Endothelial cell of umbilical vein (primary cell): Measurements from ENCODE around the gene C4orf54. TPM values are rescaled to one million over a fixed set of nuclear protein-coding genes. Genes with fewer than 3 reads are reported as not detected.

Experiments
- BruUV-seq: library from RNA; stranded (reverse); fragments of 400-500 nt; replicated peaks from 2 replicates; lab custom pipeline; 2021; lab: Mats Ljungman, UMichigan
- CTCF ChIA-PET: fragments of 300-600, 350-600 bp; sonication (Branson Sonifier 250); formaldehyde crosslinking; loops from one replicate; lab custom pipeline; 2021; ENCODE audit warnings: antibody characterized with exemption, inconsistent platforms; lab: Charles Lee
- POLR2A ChIA-PET: fragments of 300-600, 350-600 bp; sonication (Branson Sonifier 250); formaldehyde crosslinking; loops from one replicate; lab custom pipeline; 2021; ENCODE audit warnings: antibody characterized with exemption, inconsistent platforms; lab: Charles Lee
- DNase-seq: peaks from one replicate; pipeline ENCODE4 v3.0.0-alpha.2; 2011; ENCODE audit warnings: low read depth, low spot score
- FAIRE-seq: peaks from 2 replicates; lab custom pipeline; 2011; peaks lifted over from hg19 to GRCh38; lab: Jason Lieb, UNC
- H2AFZ ChIP-seq: 2 replicates; pipeline ENCODE4 v1.6.0; 2012; ENCODE audit warnings: low read depth, low read length, control low read depth, inconsistent platforms
- H3K27ac ChIP-seq: 2 replicates; pipeline ENCODE4 v1.5.1; 2011; ENCODE audit warnings: low read depth, mild to moderate bottlenecking, control low read depth, low read length, moderate library complexity; ENCODE audit not compliant: insufficient read depth
- H3K27me3 ChIP-seq, 2 experiments: 2 replicates each; pipeline versions ENCODE4 v1.6.0 to v1.6.1; 2011; ENCODE audit warnings: low read length in 2 of 2, mixed read lengths in 1 of 2; ENCODE audit not compliant: control insufficient read depth in 2 of 2, insufficient read depth in 2 of 2
- H3K36me3 ChIP-seq, 2 experiments: 2 replicates in 1 of 2; 3 replicates in 1 of 2; pipeline ENCODE4 v1.5.1; 2011; ENCODE audit warnings: low read length in 2 of 2, mild to moderate bottlenecking in 1 of 2, moderate library complexity in 1 of 2; ENCODE audit not compliant: control insufficient read depth in 2 of 2, insufficient read depth in 2 of 2; ENCODE audit errors: extremely low read depth in 1 of 2
- H3K4me1 ChIP-seq: 3 replicates; pipeline ENCODE4 v1.5.1; 2011; ENCODE audit warnings: mild to moderate bottlenecking, low read length; ENCODE audit not compliant: control insufficient read depth, insufficient read depth; ENCODE audit errors: extremely low read depth
- H3K4me2 ChIP-seq: 2 replicates; pipeline ENCODE4 v1.6.1; 2011; ENCODE audit warnings: low read length, control low read depth, mixed read lengths; ENCODE audit not compliant: insufficient read depth
- H3K4me3 ChIP-seq, 3 experiments: fragments of 200-600 bp in 1 of 3; sonication (generic), shearing (Covaris generic) in 1 of 3; replicated peaks in 1 of 3; 2 replicates each; pipeline ENCODE4 v1.5.1; 2011 to 2016; ENCODE audit warnings: control low read depth in 3 of 3, low read length in 3 of 3, mild to moderate bottlenecking in 2 of 3, inconsistent platforms in 1 of 3, low read depth in 1 of 3, moderate library complexity in 1 of 3; ENCODE audit not compliant: insufficient read depth in 1 of 3
- H3K79me2 ChIP-seq: 2 replicates; pipeline ENCODE4 v1.6.0; 2012; ENCODE audit warnings: low read length, inconsistent platforms; ENCODE audit not compliant: control insufficient read depth, insufficient read depth
- H3K9ac ChIP-seq: replicated peaks from 2 replicates; pipeline ENCODE3; 2011; ENCODE audit warnings: low read length, control low read depth; ENCODE audit not compliant: insufficient read depth; ENCODE audit errors: extremely low read depth
- H3K9me1 ChIP-seq: replicated peaks from 3 replicates; pipeline ENCODE4 v1.6.0; 2011; ENCODE audit warnings: mild to moderate bottlenecking, low read length; ENCODE audit not compliant: control insufficient read depth, insufficient read depth; ENCODE audit errors: extremely low read depth
- H3K9me3 ChIP-seq: replicated peaks from 2 replicates; pipeline ENCODE4 v1.5.1; 2012; ENCODE audit warnings: low read length, inconsistent platforms; ENCODE audit not compliant: control insufficient read depth, insufficient read depth
- H4K20me1 ChIP-seq: replicated peaks from 2 replicates; pipeline ENCODE3; 2011; ENCODE audit warnings: mild to moderate bottlenecking, low read length; ENCODE audit not compliant: control insufficient read depth, insufficient read depth; ENCODE audit errors: extremely low read depth
- CTCF ChIP-seq, 2 donors: IDR thresholded peaks; 1 replicate in 1 of 2; 2 replicates in 1 of 2; pipeline ENCODE4 v1.5.1; 2011; ENCODE audit warnings: low read length in 2 of 2, mild to moderate bottlenecking in 2 of 2, moderate library complexity in 2 of 2, control low read depth in 1 of 2, inconsistent platforms in 1 of 2, low read depth in 1 of 2; ENCODE audit not compliant: insufficient read depth in 1 of 2; ENCODE audit errors: extremely low read depth in 1 of 2
- EZH2 ChIP-seq: IDR thresholded peaks from 2 replicates; pipeline ENCODE4 v1.6.1; 2012; ENCODE audit warnings: borderline replicate concordance, low read depth, mild to moderate bottlenecking, moderate library complexity, low read length, inconsistent platforms; ENCODE audit not compliant: severe bottlenecking
- FOS ChIP-seq: IDR thresholded peaks from 2 replicates; pipeline ENCODE4 v1.6.1; 2011; ENCODE audit warnings: mild to moderate bottlenecking, low read length, moderate library complexity, borderline replicate concordance; ENCODE audit not compliant: insufficient read depth
- GATA2 ChIP-seq: IDR thresholded peaks from 2 replicates; pipeline ENCODE4 v1.7.0; 2011; ENCODE audit warnings: low read depth, mild to moderate bottlenecking, moderate library complexity, mixed read lengths, low read length; ENCODE audit not compliant: insufficient read length, insufficient read depth
- JUN ChIP-seq: IDR thresholded peaks from 2 replicates; pipeline ENCODE4 v1.6.1; 2011; ENCODE audit warnings: borderline replicate concordance, low read depth; ENCODE audit not compliant: insufficient read length, insufficient read depth
- MYC ChIP-seq: IDR thresholded peaks from one replicate; pipeline ENCODE4 v1.6.1; 2011; ENCODE audit warnings: mild to moderate bottlenecking, low read depth, low read length
- POLR2A ChIP-seq: IDR thresholded peaks from 2 replicates; pipeline ENCODE4 v1.6.1; 2012; ENCODE audit warnings: low read depth, mild to moderate bottlenecking, control low read depth, low read length
- POLR2AphosphoS5 ChIP-seq: IDR thresholded peaks from 2 replicates; pipeline ENCODE4 v1.6.1; 2012; ENCODE audit warnings: low read depth, mild to moderate bottlenecking, control low read depth, low read length, moderate library complexity; ENCODE audit not compliant: insufficient read depth
- dilution Hi-C: fragments of 300-500 bp; cut with MboI; formaldehyde crosslinking; loops from one replicate; pipeline ENCODE4 v1.15.0; 2019; ENCODE audit warnings: low sequenced_read_pairs; ENCODE audit not compliant: extremely low pct_ligation_motif_present
- intact Hi-C: fragments of 100-400 bp; cut with micrococcal nuclease; formaldehyde crosslinking; loops from one replicate; pipeline ENCODE4 v1.10.0; 2022
- polyA plus RNA-seq, 4 experiments: library from polyadenylated mRNA; depleted of rRNA in 3 of 4; stranded (reverse) in 3 of 4; unstranded in 1 of 4; fragments of >200 nt; gene quantifications; 2 replicates each; pipeline versions ENCODE4 v1.2.1 to v1.2.3, GENCODE V29; 2011 to 2012; ENCODE audit warnings: missing spikeins in 1 of 4
- total RNA-seq: library from RNA; stranded (reverse); gene quantifications from 2 replicates; pipeline ENCODE4 v1.2.3, GENCODE V29; 2021

C4orf54 gene
- total and polyA plus RNA-seq, 2 donors (not counting 3 experiments of a cell fraction or from before 2014, with no cell fraction given): not detected

GRCh38 chr4:99648321-99648720 is 9.3 kb downstream of the C4orf54 start:
- no peaks in the 10 kb centered on the region for H3K9me3 ChIP-seq
- dilution Hi-C loops (no loop called here), intact Hi-C loops (no loop called here)
- H3K79me2 ChIP-seq: no peaks in the 10 kb centered on the region
- H3K36me3 ChIP-seq: no peaks in the 10 kb centered on the region
- no TSS peak for BruUV-seq
- H4K20me1 ChIP-seq: no peaks in the 10 kb centered on the region
- no peaks in the 10 kb centered on the region for H3K9me1 ChIP-seq
- ChIA-PET POLR2A (no interaction called here), CTCF (no interaction called here)
- no peaks in the 10 kb centered on the region for H3K4me1 ChIP-seq
- FAIRE-seq: no peak
- no peak for DNase-seq
- no peak overlapping the region for H2AFZ ChIP-seq
- H3K27ac ChIP-seq: no peak overlapping the region
- no peak overlapping the region for H3K9ac ChIP-seq
- H3K4me3 ChIP-seq: no peak overlapping the region
- H3K4me2 ChIP-seq: no peak overlapping the region
- H3K27me3 ChIP-seq: no peaks in the 10 kb centered on the region
- TF ChIP-seq CTCF (IDR thresholded peaks at IDR 0.05; ENCODE audit: extremely low read depth in 1 of 2, insufficient read depth in 1 of 2, low read depth in 1 of 2, low read length in 2 of 2) (no peak), POLR2AphosphoS5 (no peak), EZH2 (no peak), FOS (no peak), GATA2 (no peak), MYC (no peak), JUN (no peak), POLR2A (no peak)
